HCT116 (cell line): ENCODE measurements around the gene PRMT3. TPM values are rescaled to one million over a fixed set of nuclear protein-coding genes. Genes with fewer than 3 reads are reported as not detected.
"Not testable (repeated sequence)": the region's sequence is repeated elsewhere in the genome, so short reads cannot be mapped to it uniquely, and the experiment has no call there.

Experiments used
- ATAC-seq: fragments of 200-7000 bp; cut with Tn5 transposase; 2 replicates; pipeline ENCODE4 v1.9.1; 2020; ENCODE audit warnings: mild to moderate bottlenecking, moderate library complexity
- BruUV-seq: library from RNA; stranded (reverse); fragments of 400-500 nt; replicated peaks from 2 replicates; lab custom pipeline; 2021; lab: Mats Ljungman, UMichigan
- CTCF ChIA-PET: fragments of 300-600 bp; sonication (Branson Sonifier 250); formaldehyde crosslinking; loops from one replicate; lab custom pipeline; 2021; ENCODE audit warnings: antibody characterized with exemption; lab: Charles Lee
- POLR2A ChIA-PET: fragments of 300-600, 350-600 bp; sonication (Branson Sonifier 250); formaldehyde crosslinking; loops from one replicate; lab custom pipeline; 2021; ENCODE audit warnings: antibody characterized with exemption; lab: Charles Lee
- RAD21 ChIA-PET, 2 experiments: fragments of 300-600 bp; sonication (Branson Sonifier 250); formaldehyde crosslinking; loops; one replicate each; lab custom pipeline; 2023; ENCODE audit warnings: low total read pairs in 2 of 2; ENCODE audit not compliant: uncharacterized antibody in 2 of 2, unreplicated experiment in 2 of 2, low non-redundant PET in 1 of 2; lab: Charles Lee
- DNase-seq: peaks from one replicate; pipeline ENCODE4 v3.0.0-alpha.2; 2010; ENCODE audit warnings: low read depth, low spot score
- H2AFZ ChIP-seq: fragments of 200-600 bp; shearing (Covaris generic), sonication (generic); 2 replicates; pipeline ENCODE4 v1.6.1; 2017; ENCODE audit warnings: low read depth, mixed run types, mixed read lengths, antibody characterized with exemption, low read length; ENCODE audit not compliant: poor library complexity, severe bottlenecking
- H3K27ac ChIP-seq: 2 replicates; pipeline ENCODE4 v1.5.1; 2012; ENCODE audit warnings: low read depth, low read length
- H3K27me3 ChIP-seq: fragments of 200-600 bp; sonication (generic); 2 replicates; pipeline ENCODE4 v1.6.1; 2016; ENCODE audit warnings: mixed run types, low read length, mixed read lengths; ENCODE audit not compliant: insufficient read depth
- H3K36me3 ChIP-seq, 2 experiments: fragments of 200-500 bp in 1 of 2; fragments of 200-600 bp in 1 of 2; sonication (Bioruptor generic) in 1 of 2; sonication (generic) in 1 of 2; 2 replicates each; pipeline versions ENCODE4 v1.5.1 to v1.6.1; 2014 to 2016; ENCODE audit warnings: low read length in 2 of 2, inconsistent platforms in 1 of 2, mixed read lengths in 1 of 2, mixed run types in 1 of 2; ENCODE audit not compliant: insufficient read depth in 2 of 2, control insufficient read depth in 1 of 2
- H3K4me1 ChIP-seq, 2 experiments: fragments of 200-600 bp in 1 of 2; sonication (generic) in 1 of 2; 2 replicates each; pipeline versions ENCODE4 v1.5.1 to v1.6.1; 2012 to 2017; ENCODE audit warnings: low read length in 2 of 2, inconsistent platforms in 1 of 2, mild to moderate bottlenecking in 1 of 2, mixed read lengths in 1 of 2, mixed run types in 1 of 2, moderate library complexity in 1 of 2; ENCODE audit not compliant: insufficient read depth in 2 of 2, control insufficient read depth in 1 of 2
- H3K4me2 ChIP-seq: fragments of 200-600 bp; sonication (generic); 2 replicates; pipeline ENCODE4 v1.6.1; 2017; ENCODE audit warnings: mixed run types, low read length, mixed read lengths
- H3K4me3 ChIP-seq, 2 experiments: fragments of 200-600 bp in 1 of 2; sonication (generic) in 1 of 2; replicated peaks in 1 of 2; 2 replicates each; pipeline ENCODE4 v1.5.1; 2011 to 2016; ENCODE audit warnings: low read length in 2 of 2, control low read depth in 1 of 2, low read depth in 1 of 2, mild to moderate bottlenecking in 1 of 2, mixed read lengths in 1 of 2, mixed run types in 1 of 2
- H3K79me2 ChIP-seq: fragments of 200-600 bp; sonication (generic); 2 replicates; pipeline ENCODE4 v1.6.1; 2017; ENCODE audit warnings: mild to moderate bottlenecking, mixed run types, low read length, moderate library complexity, mixed read lengths; ENCODE audit not compliant: insufficient read depth
- H3K9ac ChIP-seq: fragments of 200-600 bp; sonication (generic); 2 replicates; pipeline ENCODE4 v1.6.1; 2016; ENCODE audit warnings: low read length, mixed read lengths
- H3K9me2 ChIP-seq: fragments of 200-600 bp; sonication (generic), shearing (Covaris generic); 2 replicates; pipeline ENCODE4 v1.6.1; 2017; ENCODE audit warnings: mixed run types, mild to moderate bottlenecking, moderate library complexity; ENCODE audit not compliant: insufficient read depth
- H3K9me3 ChIP-seq, 2 experiments: fragments of 200-500 bp in 1 of 2; fragments of 200-600 bp in 1 of 2; sonication (Bioruptor generic) in 1 of 2; sonication (generic) in 1 of 2; 2 replicates each; pipeline ENCODE4 v1.6.1; 2014 to 2017; ENCODE audit warnings: low read length in 2 of 2, mixed read lengths in 2 of 2, inconsistent platforms in 1 of 2, low read depth in 1 of 2, mild to moderate bottlenecking in 1 of 2, mixed run types in 1 of 2, moderate library complexity in 1 of 2; ENCODE audit not compliant: control insufficient read depth in 1 of 2, insufficient read depth in 1 of 2
- H4K20me1 ChIP-seq: fragments of 200-600 bp; sonication (generic), shearing (Covaris generic); 2 replicates; pipeline ENCODE4 v1.6.1; 2017; ENCODE audit warnings: mixed run types, mild to moderate bottlenecking, moderate library complexity; ENCODE audit not compliant: insufficient read depth
- CEBPB ChIP-seq: IDR thresholded peaks from 2 replicates; pipeline ENCODE4 v1.6.1; 2012; ENCODE audit warnings: low read depth
- CTCF ChIP-seq, 3 experiments: fragments of 200-600 bp in 1 of 3; sonication (generic) in 1 of 3; IDR thresholded peaks in 2 of 3; conservative IDR thresholded peaks in 1 of 3; 2 replicates each; pipeline ENCODE4 v1.5.1; 2012 to 2017; ENCODE audit warnings: low read depth in 2 of 3, low read length in 2 of 3, antibody characterized with exemption in 1 of 3, borderline replicate concordance in 1 of 3, control low read depth in 1 of 3, mild to moderate bottlenecking in 1 of 3, mixed read lengths in 1 of 3, mixed run types in 1 of 3, moderate library complexity in 1 of 3; ENCODE audit not compliant: insufficient read depth in 1 of 3
- EZH2phosphoT487 ChIP-seq: fragments of 200-600 bp; IDR thresholded peaks from 2 replicates; pipeline ENCODE4 v1.6.1; 2018; ENCODE audit warnings: antibody characterized with exemption, borderline replicate concordance
- SIN3A ChIP-seq: IDR thresholded peaks from 2 replicates; pipeline ENCODE4 v1.6.1; 2012; ENCODE audit warnings: low read depth
- SP1 ChIP-seq: IDR thresholded peaks from 2 replicates; pipeline ENCODE4 v1.6.1; 2012; ENCODE audit warnings: low read depth
- YY1 ChIP-seq: IDR thresholded peaks from 2 replicates; pipeline ENCODE4 v1.6.1; 2011; ENCODE audit warnings: low read length, low read depth, moderate library complexity, mild to moderate bottlenecking; ENCODE audit not compliant: insufficient replicate concordance; ENCODE audit errors: extremely low read depth
- intact Hi-C: fragments of 100-400 bp; cut with micrococcal nuclease; formaldehyde crosslinking; loops from 2 replicates; pipeline ENCODE4 v1.10.0; 2022
- total RNA-seq: library from RNA; stranded (reverse); gene quantifications from one replicate; pipeline ENCODE4 v1.2.1, GENCODE V29; 2021; ENCODE audit not compliant: unreplicated experiment

Gene PRMT3
- total RNA-seq, 1 experiment from 2014 or later = 24.3 TPM

- no peak for TF ChIP-seq CEBPB
- TF ChIP-seq EZH2phosphoT487 = no peak
- TF ChIP-seq SIN3A = no peak
- no peak for TF ChIP-seq YY1
Measured at GRCh38 chr11:20363500-20364340, 23.8 kb upstream of the PRMT3 start, which contains the start of gene HTATIP2 (continued).

- H4K20me1 ChIP-seq = no peaks in the 10 kb centered on the region
- TSS peak; percentile 66 for BruUV-seq
- peak overlapping the region; percentile 78 for H3K9ac ChIP-seq
- DNase-seq = no peak
- TF ChIP-seq CTCF (IDR thresholded peaks at IDR 0.05 in 2 of 3, conservative IDR thresholded peaks at IDR 0.05 in 1 of 3; ENCODE audit: borderline replicate concordance in 1 of 3, insufficient read depth in 1 of 3, low read depth in 2 of 3, low read length in 2 of 3) (0 out of 6 replicates have a peak, but pooled peaks of 1 of the 3 experiments have one; percentile 6), SP1 (no peak)
- POLR2A ChIA-PET = interaction anchor here (0.8 kb wide), 1 partner anchor 9 kb away, joined by 3 read pairs; no protein-coding TSS in a partner anchor
- no peaks in the 10 kb centered on the region for H3K9me3 ChIP-seq
- H3K27ac ChIP-seq = peak overlapping the region; percentile 95
- H3K79me2 ChIP-seq = peaks cover 12% of the 10 kb centered on the region; the same call in 1 of the 2 replicates
- H3K36me3 ChIP-seq = no peaks in the 10 kb centered on the region
- peaks cover 26 to 61% of the 10 kb centered on the region in 2 experiments for H3K4me1 ChIP-seq
- no peak overlapping the region for H2AFZ ChIP-seq
- CTCF ChIA-PET = interaction anchor here (2.8 kb wide), 1 partner anchor 10 kb away, joined by 15 read pairs; no protein-coding TSS in a partner anchor
- intact Hi-C loops = no loop called here
- H3K4me3 ChIP-seq = peak overlapping the region; percentile 55 to 62
- H3K4me2 ChIP-seq = peak overlapping the region; percentile 87
- no peaks in the 10 kb centered on the region for H3K9me2 ChIP-seq
- ATAC-seq = peak; percentile 33
- RAD21 ChIA-PET = no interaction called here
- no peaks in the 10 kb centered on the region for H3K27me3 ChIP-seq
Measured at GRCh38 chr11:20364341-20364792, 23.1 kb upstream of the PRMT3 start.

- H3K9ac ChIP-seq, POLR2A ChIA-PET, BruUV-seq: not testable (repeated sequence)
Measured at GRCh38 chr11:20365465-20365864, 22.1 kb upstream of the PRMT3 start.

More at GRCh38 chr11:20365465-20365864, 22.1 kb upstream of the PRMT3 start:
- H3K9me2 ChIP-seq, H2AFZ ChIP-seq, ATAC-seq, DNase-seq, RAD21 ChIA-PET, H3K27ac ChIP-seq, H4K20me1 ChIP-seq, H3K36me3 ChIP-seq, H3K4me3 ChIP-seq, intact Hi-C loops, H3K9me3 ChIP-seq, H3K27me3 ChIP-seq: not testable (repeated sequence)
- Histone ChIP-seq H3K4me1 (peaks cover 26 to 60% of the 10 kb centered on the region in 2 experiments), H3K4me2 (0 out of 2 replicates have a peak overlapping the region, but pooled peaks have one; percentile 87), H3K79me2 (peaks cover 12% of the 10 kb centered on the region; the same call in 1 of the 2 replicates)
- CTCF ChIA-PET = interaction anchor here (1.3 kb wide), 1 partner anchor 11 kb away, joined by 4 read pairs; no protein-coding TSS in a partner anchor
